ENCODE data around the gene TP63.

Gene TP63

GRCh38 chr3:189624130-189624529 lies 7.1 kb upstream of the TP63 start:
- H3K27ac ChIP-seq (ENCODE audit: insufficient read depth, low read depth, low read length, poor library complexity, severe bottlenecking), result no peak overlapping the region
- no peaks in the 10 kb centered on the region for H3K36me3 ChIP-seq (ENCODE audit: control insufficient read depth, insufficient read depth, low read length)
- H3K4me3 ChIP-seq (ENCODE audit: insufficient read depth, low read depth, low read length), result no peak overlapping the region
- H3K9me3 ChIP-seq (ENCODE audit: control insufficient read depth, low read length), result no peaks in the 10 kb centered on the region
- H3K27me3 ChIP-seq (ENCODE audit: control insufficient read depth, insufficient read depth, low read length, poor library complexity, severe bottlenecking), result no peaks in the 10 kb centered on the region
- WGBS, 2 experiments, result 100% methylated on average over 1 of the region's 1 CpG; no CpG with 5 or more reads in 1 of the 2 experiments
- H3K4me1 ChIP-seq (ENCODE audit: control insufficient read depth, insufficient read depth, low read length), result no peaks in the 10 kb centered on the region

DNA sequence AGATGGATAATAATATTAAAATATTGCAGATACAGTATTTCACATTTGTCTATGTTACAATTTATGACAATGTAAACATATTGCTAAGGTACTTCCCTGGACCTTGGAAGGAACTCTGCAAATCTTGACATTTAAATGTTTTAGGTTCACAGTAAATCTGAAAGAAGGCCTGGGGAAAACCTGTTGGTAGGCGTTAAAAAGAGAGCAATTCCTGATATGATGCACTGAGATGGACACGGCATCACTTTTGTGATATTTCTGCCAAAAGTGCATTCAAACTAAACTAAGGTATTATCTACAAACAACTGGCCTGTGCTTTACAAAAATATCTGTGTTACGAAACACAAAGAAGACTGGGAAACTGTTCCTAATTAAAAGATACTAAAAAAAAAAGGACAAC lies 6.1 kb upstream of the TP63 start:
- Histone ChIP-seq H3K27me3 (ENCODE audit: control insufficient read depth, insufficient read depth, low read length, poor library complexity, severe bottlenecking) (no peaks in the 10 kb centered on the region), H3K27ac (ENCODE audit: insufficient read depth, low read depth, low read length, poor library complexity, severe bottlenecking) (no peak overlapping the region), H3K36me3 (ENCODE audit: control insufficient read depth, insufficient read depth, low read length) (no peaks in the 10 kb centered on the region), H3K4me3 (ENCODE audit: insufficient read depth, low read depth, low read length) (no peak overlapping the region), H3K4me1 (ENCODE audit: control insufficient read depth, insufficient read depth, low read length) (no peaks in the 10 kb centered on the region), H3K9me3 (ENCODE audit: control insufficient read depth, low read length) (no peaks in the 10 kb centered on the region)
- WGBS, 2 experiments, result 96 to 100% methylated on average over 2 to 3 of the region's 3 CpGs

GRCh38 chr3:189625572-189625971 lies 5.6 kb upstream of the TP63 start:
- no peaks in the 10 kb centered on the region for H3K36me3 ChIP-seq (ENCODE audit: control insufficient read depth, insufficient read depth, low read length)
- H3K27ac ChIP-seq (ENCODE audit: insufficient read depth, low read depth, low read length, poor library complexity, severe bottlenecking), result no peak overlapping the region
- H3K27me3 ChIP-seq (ENCODE audit: control insufficient read depth, insufficient read depth, low read length, poor library complexity, severe bottlenecking), result no peaks in the 10 kb centered on the region
- no peak overlapping the region for H3K4me3 ChIP-seq (ENCODE audit: insufficient read depth, low read depth, low read length)
- no peaks in the 10 kb centered on the region for H3K9me3 ChIP-seq (ENCODE audit: control insufficient read depth, low read length)
- 24 to 40% methylated on average over 1 to 2 of the region's 2 CpGs for WGBS, 2 experiments
- H3K4me1 ChIP-seq (ENCODE audit: control insufficient read depth, insufficient read depth, low read length), result no peaks in the 10 kb centered on the region

GRCh38 chr3:189626286-189626685 lies 4.9 kb upstream of the TP63 start:
- Histone ChIP-seq H3K27me3 (ENCODE audit: control insufficient read depth, insufficient read depth, low read length, poor library complexity, severe bottlenecking) (no peaks in the 10 kb centered on the region), H3K27ac (ENCODE audit: insufficient read depth, low read depth, low read length, poor library complexity, severe bottlenecking) (no peak overlapping the region), H3K4me1 (ENCODE audit: control insufficient read depth, insufficient read depth, low read length) (no peaks in the 10 kb centered on the region), H3K9me3 (ENCODE audit: control insufficient read depth, low read length) (no peaks in the 10 kb centered on the region), H3K36me3 (ENCODE audit: control insufficient read depth, insufficient read depth, low read length) (no peaks in the 10 kb centered on the region), H3K4me3 (ENCODE audit: insufficient read depth, low read depth, low read length) (no peak overlapping the region)
- WGBS, 2 experiments, result 81 to 86% methylated on average over 1 of the region's 1 CpG

- WGBS, 2 experiments, result 93 to 100% methylated on average over 3 of the region's 3 CpGs
Observed at GRCh38 chr3:189629803-189630455, 1.3 kb upstream of the TP63 start.

DNA sequence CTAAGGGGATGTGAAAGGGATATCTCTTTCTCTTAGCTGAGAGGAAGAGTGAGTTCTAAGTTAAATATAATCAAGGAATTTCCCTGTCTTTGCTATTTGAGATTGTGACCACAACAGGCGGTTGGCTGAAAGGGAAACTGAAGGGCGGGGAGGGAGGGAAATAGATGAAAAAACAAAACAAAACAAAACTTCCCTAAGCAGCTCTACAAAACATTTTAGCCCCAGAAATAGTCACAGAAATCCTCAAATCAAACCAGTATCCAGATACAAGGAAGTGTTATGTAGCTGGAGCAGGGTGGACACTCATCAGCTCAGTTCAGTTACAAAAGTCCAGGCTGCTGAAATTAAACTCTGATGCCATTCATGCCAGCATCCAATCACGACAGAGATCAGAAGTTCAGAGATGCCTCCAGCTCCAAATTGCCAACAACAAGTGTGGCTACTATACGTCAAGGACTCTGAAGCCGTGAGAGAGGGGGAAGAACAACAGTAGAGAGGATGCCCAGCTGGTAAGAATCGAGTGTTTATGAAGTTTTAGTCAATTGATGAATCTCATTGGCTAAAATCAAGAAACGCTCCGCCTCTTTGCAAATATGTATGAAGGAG lies 319 bp upstream of the TP63 start:
- no peak overlapping the region for H3K27ac ChIP-seq (ENCODE audit: insufficient read depth, low read depth, low read length, poor library complexity, severe bottlenecking)
- 92 to 93% methylated on average over 6 to 7 of the region's 8 CpGs for WGBS, 2 experiments
- H3K4me1 ChIP-seq (ENCODE audit: control insufficient read depth, insufficient read depth, low read length), result no peaks in the 10 kb centered on the region
- no peaks in the 10 kb centered on the region for H3K27me3 ChIP-seq (ENCODE audit: control insufficient read depth, insufficient read depth, low read length, poor library complexity, severe bottlenecking)
- no peaks in the 10 kb centered on the region for H3K9me3 ChIP-seq (ENCODE audit: control insufficient read depth, low read length)
- no peak overlapping the region for H3K4me3 ChIP-seq (ENCODE audit: insufficient read depth, low read depth, low read length)
- no peaks in the 10 kb centered on the region for H3K36me3 ChIP-seq (ENCODE audit: control insufficient read depth, insufficient read depth, low read length)

More at GRCh38 chr3:189629803-189630455, 1.3 kb upstream of the TP63 start:
- Histone ChIP-seq H3K9me3 (ENCODE audit: control insufficient read depth, low read length) (no peaks in the 10 kb centered on the region), H3K4me1 (ENCODE audit: control insufficient read depth, insufficient read depth, low read length) (no peaks in the 10 kb centered on the region), H3K4me3 (ENCODE audit: insufficient read depth, low read depth, low read length) (no peak overlapping the region), H3K27ac (ENCODE audit: insufficient read depth, low read depth, low read length, poor library complexity, severe bottlenecking) (no peak overlapping the region), H3K27me3 (ENCODE audit: control insufficient read depth, insufficient read depth, low read length, poor library complexity, severe bottlenecking) (no peaks in the 10 kb centered on the region), H3K36me3 (ENCODE audit: control insufficient read depth, insufficient read depth, low read length) (no peaks in the 10 kb centered on the region)

DNA sequence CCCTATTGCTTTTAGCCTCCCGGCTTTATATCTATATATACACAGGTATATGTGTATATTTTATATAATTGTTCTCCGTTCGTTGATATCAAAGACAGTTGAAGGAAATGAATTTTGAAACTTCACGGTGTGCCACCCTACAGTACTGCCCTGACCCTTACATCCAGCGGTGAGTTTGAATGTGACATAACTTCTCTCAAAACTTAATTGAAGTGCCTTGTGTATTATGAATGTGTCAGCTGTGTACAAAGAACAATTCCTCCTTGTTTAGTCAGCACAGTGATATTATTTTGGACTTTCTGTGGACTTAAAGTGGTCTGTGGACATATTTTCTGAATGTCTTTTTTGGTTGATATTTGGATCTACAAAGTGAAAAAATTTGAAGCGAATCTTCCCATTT lies 220 bp downstream of the TP63 start:
- H3K27me3 ChIP-seq (ENCODE audit: control insufficient read depth, insufficient read depth, low read length, poor library complexity, severe bottlenecking), result no peaks in the 10 kb centered on the region
- no peaks in the 10 kb centered on the region for H3K36me3 ChIP-seq (ENCODE audit: control insufficient read depth, insufficient read depth, low read length)
- no peaks in the 10 kb centered on the region for H3K4me1 ChIP-seq (ENCODE audit: control insufficient read depth, insufficient read depth, low read length)
- no peak overlapping the region for H3K27ac ChIP-seq (ENCODE audit: insufficient read depth, low read depth, low read length, poor library complexity, severe bottlenecking)
- WGBS, 2 experiments, result 99% methylated on average over 5 of the region's 6 CpGs; no CpG with 5 or more reads in 1 of the 2 experiments
- no peak overlapping the region for H3K4me3 ChIP-seq (ENCODE audit: insufficient read depth, low read depth, low read length)
- H3K9me3 ChIP-seq (ENCODE audit: control insufficient read depth, low read length), result no peaks in the 10 kb centered on the region

GRCh38 chr3:189632242-189632641 lies 1.1 kb downstream of the TP63 start:
- Histone ChIP-seq H3K36me3 (ENCODE audit: control insufficient read depth, insufficient read depth, low read length) (no peaks in the 10 kb centered on the region), H3K27ac (ENCODE audit: insufficient read depth, low read depth, low read length, poor library complexity, severe bottlenecking) (no peak overlapping the region), H3K4me1 (ENCODE audit: control insufficient read depth, insufficient read depth, low read length) (no peaks in the 10 kb centered on the region), H3K4me3 (ENCODE audit: insufficient read depth, low read depth, low read length) (no peak overlapping the region), H3K9me3 (ENCODE audit: control insufficient read depth, low read length) (no peaks in the 10 kb centered on the region), H3K27me3 (ENCODE audit: control insufficient read depth, insufficient read depth, low read length, poor library complexity, severe bottlenecking) (no peaks in the 10 kb centered on the region)
- WGBS, 2 experiments, result 84 to 85% methylated on average over 5 of the region's 5 CpGs

DNA sequence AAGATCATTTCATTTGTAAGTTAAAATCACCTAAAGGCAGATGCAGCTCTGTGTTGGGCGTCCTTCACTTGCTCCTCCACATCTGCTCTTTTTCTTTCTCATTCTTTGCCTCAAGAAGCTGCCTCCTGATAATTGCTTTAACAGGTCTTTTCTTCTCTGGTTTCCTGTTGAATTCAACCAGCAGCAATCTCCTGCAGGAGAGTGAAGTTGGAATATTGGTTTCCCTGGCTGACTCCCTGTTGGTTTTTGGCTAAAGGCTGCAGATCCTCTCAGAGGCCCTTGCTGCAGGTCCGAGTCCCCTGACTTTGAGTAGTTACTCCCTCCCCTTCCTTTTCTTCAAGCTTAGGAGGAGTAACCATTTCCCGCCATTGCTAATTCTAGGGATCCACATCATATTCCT lies 4.2 kb downstream of the TP63 start:
- Histone ChIP-seq H3K4me3 (ENCODE audit: insufficient read depth, low read depth, low read length) (no peak overlapping the region), H3K36me3 (ENCODE audit: control insufficient read depth, insufficient read depth, low read length) (no peaks in the 10 kb centered on the region), H3K9me3 (ENCODE audit: control insufficient read depth, low read length) (no peaks in the 10 kb centered on the region), H3K27ac (ENCODE audit: insufficient read depth, low read depth, low read length, poor library complexity, severe bottlenecking) (no peak overlapping the region), H3K27me3 (ENCODE audit: control insufficient read depth, insufficient read depth, low read length, poor library complexity, severe bottlenecking) (no peaks in the 10 kb centered on the region), H3K4me1 (ENCODE audit: control insufficient read depth, insufficient read depth, low read length) (no peaks in the 10 kb centered on the region)
- 34 to 35% methylated on average over 3 of the region's 3 CpGs for WGBS, 2 experiments

GRCh38 chr3:189636048-189636447 lies 4.9 kb downstream of the TP63 start:
- WGBS, 2 experiments, result 69 to 80% methylated on average over 5 of the region's 5 CpGs
- H3K36me3 ChIP-seq (ENCODE audit: control insufficient read depth, insufficient read depth, low read length), result no peaks in the 10 kb centered on the region
- no peaks in the 10 kb centered on the region for H3K27me3 ChIP-seq (ENCODE audit: control insufficient read depth, insufficient read depth, low read length, poor library complexity, severe bottlenecking)
- H3K9me3 ChIP-seq (ENCODE audit: control insufficient read depth, low read length), result no peaks in the 10 kb centered on the region
- H3K27ac ChIP-seq (ENCODE audit: insufficient read depth, low read depth, low read length, poor library complexity, severe bottlenecking), result no peak overlapping the region
- H3K4me1 ChIP-seq (ENCODE audit: control insufficient read depth, insufficient read depth, low read length), result no peaks in the 10 kb centered on the region
- no peak overlapping the region for H3K4me3 ChIP-seq (ENCODE audit: insufficient read depth, low read depth, low read length)

Data from ectodermal cell (in vitro differentiated cells).